ENCODE data around the gene GNLY.

GNLY gene

GRCh38 chr2:85703329-85703728 is 9.2 kb downstream of the GNLY start:
- no peak for TF ChIP-seq REST (IDR thresholded peaks at IDR 0.05; ENCODE audit: low read depth)
- no peak for TF ChIP-seq ZBTB7A (IDR thresholded peaks at IDR 0.05; ENCODE audit: low read depth)
- no peak for TF ChIP-seq CEBPB (IDR thresholded peaks at IDR 0.05)
- TF ChIP-seq CREB1 (IDR thresholded peaks at IDR 0.05; ENCODE audit: low read depth): no peak
- no peak for TF ChIP-seq MAX (IDR thresholded peaks at IDR 0.05)

GRCh38 chr2:85704038-85704437 is 9.9 kb downstream of the GNLY start:
- no peak for TF ChIP-seq EP300 (IDR thresholded peaks at IDR 0.05; ENCODE audit: borderline replicate concordance)
- no peak for TF ChIP-seq RAD21 (IDR thresholded peaks at IDR 0.05; ENCODE audit: low read depth)

GRCh38 chr2:85704800-85705679 is 10.9 kb downstream of the GNLY start:
- no peak for TF ChIP-seq YY1 (IDR thresholded peaks at IDR 0.05; ENCODE audit: low read depth)
- no peak for TF ChIP-seq TAF1 (IDR thresholded peaks at IDR 0.05; ENCODE audit: low read depth)
- no peak for TF ChIP-seq TCF12 (IDR thresholded peaks at IDR 0.05; ENCODE audit: low read depth)
- no peak for TF ChIP-seq EGR1 (IDR thresholded peaks at IDR 0.05)
- TF ChIP-seq ZBTB7A (IDR thresholded peaks at IDR 0.05; ENCODE audit: low read depth): no peak
- no peak for TF ChIP-seq FOXM1 (IDR thresholded peaks at IDR 0.05; ENCODE audit: borderline replicate concordance, low read depth)
- TF ChIP-seq, protein P1, sequence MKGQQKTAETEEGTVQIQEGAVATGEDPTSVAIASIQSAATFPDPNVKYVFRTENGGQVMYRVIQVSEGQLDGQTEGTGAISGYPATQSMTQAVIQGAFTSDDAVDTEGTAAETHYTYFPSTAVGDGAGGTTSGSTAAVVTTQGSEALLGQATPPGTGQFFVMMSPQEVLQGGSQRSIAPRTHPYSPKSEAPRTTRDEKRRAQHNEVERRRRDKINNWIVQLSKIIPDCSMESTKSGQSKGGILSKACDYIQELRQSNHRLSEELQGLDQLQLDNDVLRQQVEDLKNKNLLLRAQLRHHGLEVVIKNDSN (IDR thresholded peaks at IDR 0.05): no peak
- no peak for TF ChIP-seq TEAD4 (IDR thresholded peaks at IDR 0.05)
- no peak for TF ChIP-seq RAD21 (IDR thresholded peaks at IDR 0.05; ENCODE audit: low read depth)
- TF ChIP-seq CEBPB (IDR thresholded peaks at IDR 0.05): no peak
- no peak for TF ChIP-seq REST (IDR thresholded peaks at IDR 0.05; ENCODE audit: low read depth)
- TF ChIP-seq MAX (IDR thresholded peaks at IDR 0.05): no peak
- no peak for TF ChIP-seq EP300 (IDR thresholded peaks at IDR 0.05; ENCODE audit: borderline replicate concordance)
- no peak for TF ChIP-seq CREB1 (IDR thresholded peaks at IDR 0.05; ENCODE audit: low read depth)

GRCh38 chr2:85705680-85706039 is 11.5 kb downstream of the GNLY start:
- TF ChIP-seq CEBPB (IDR thresholded peaks at IDR 0.05): peak; percentile 97
- TF ChIP-seq YY1 (IDR thresholded peaks at IDR 0.05; ENCODE audit: low read depth): no peak
- peak; percentile 64 for TF ChIP-seq EGR1 (IDR thresholded peaks at IDR 0.05)
- TF ChIP-seq NFIC (IDR thresholded peaks at IDR 0.05): peak; percentile 24; the same call in 1 of the 2 replicates
- TF ChIP-seq RAD21 (IDR thresholded peaks at IDR 0.05; ENCODE audit: low read depth): no peak
- peak; percentile 49; the same call in 1 of the 2 replicates for TF ChIP-seq TEAD4 (IDR thresholded peaks at IDR 0.05)
- 0 out of 2 replicates have a peak, but pooled peaks have one; percentile 21 for TF ChIP-seq CREB1 (IDR thresholded peaks at IDR 0.05; ENCODE audit: low read depth)
- TF ChIP-seq EP300 (IDR thresholded peaks at IDR 0.05; ENCODE audit: borderline replicate concordance): peak; percentile 20; the same call in 1 of the 2 replicates
- TF ChIP-seq, protein P1 (IDR thresholded peaks at IDR 0.05): no peak

GRCh38 chr2:85706063-85706462 is 11.9 kb downstream of the GNLY start:
- TF ChIP-seq NFIC (IDR thresholded peaks at IDR 0.05): no peak
- TF ChIP-seq ZBTB7A (IDR thresholded peaks at IDR 0.05; ENCODE audit: low read depth): no peak
- no peak for TF ChIP-seq EP300 (IDR thresholded peaks at IDR 0.05; ENCODE audit: borderline replicate concordance)
- TF ChIP-seq CEBPB (IDR thresholded peaks at IDR 0.05): no peak
- no peak for TF ChIP-seq TAF1 (IDR thresholded peaks at IDR 0.05; ENCODE audit: low read depth)
- no peak for TF ChIP-seq EGR1 (IDR thresholded peaks at IDR 0.05)
- TF ChIP-seq TEAD4 (IDR thresholded peaks at IDR 0.05): no peak
- no peak for TF ChIP-seq REST (IDR thresholded peaks at IDR 0.05; ENCODE audit: low read depth)

Measured in Ishikawa (cell line).